M059J (cell line): ENCODE measurements around the gene TPST2. TPM values are rescaled to one million over a fixed set of nuclear protein-coding genes. Genes with fewer than 3 reads are reported as not detected.

Source experiments
- DNase-seq: peaks from one replicate; pipeline ENCODE4 v3.0.0-alpha.2; 2012; ENCODE audit warnings: low read depth
- total RNA-seq: library from RNA; depleted of rRNA; stranded (reverse); fragments of >200 nt; shearing (Covaris generic); gene quantifications from 2 replicates; pipeline ENCODE4 v1.2.3, GENCODE V29; 2014

TPST2 gene
- total RNA-seq, 1 experiment from 2014 or later: 34.8 TPM

GRCh38 chr22:26610996-26611395 is 21.1 kb upstream of the TPST2 start:
- peak; percentile 74 for DNase-seq

DNA sequence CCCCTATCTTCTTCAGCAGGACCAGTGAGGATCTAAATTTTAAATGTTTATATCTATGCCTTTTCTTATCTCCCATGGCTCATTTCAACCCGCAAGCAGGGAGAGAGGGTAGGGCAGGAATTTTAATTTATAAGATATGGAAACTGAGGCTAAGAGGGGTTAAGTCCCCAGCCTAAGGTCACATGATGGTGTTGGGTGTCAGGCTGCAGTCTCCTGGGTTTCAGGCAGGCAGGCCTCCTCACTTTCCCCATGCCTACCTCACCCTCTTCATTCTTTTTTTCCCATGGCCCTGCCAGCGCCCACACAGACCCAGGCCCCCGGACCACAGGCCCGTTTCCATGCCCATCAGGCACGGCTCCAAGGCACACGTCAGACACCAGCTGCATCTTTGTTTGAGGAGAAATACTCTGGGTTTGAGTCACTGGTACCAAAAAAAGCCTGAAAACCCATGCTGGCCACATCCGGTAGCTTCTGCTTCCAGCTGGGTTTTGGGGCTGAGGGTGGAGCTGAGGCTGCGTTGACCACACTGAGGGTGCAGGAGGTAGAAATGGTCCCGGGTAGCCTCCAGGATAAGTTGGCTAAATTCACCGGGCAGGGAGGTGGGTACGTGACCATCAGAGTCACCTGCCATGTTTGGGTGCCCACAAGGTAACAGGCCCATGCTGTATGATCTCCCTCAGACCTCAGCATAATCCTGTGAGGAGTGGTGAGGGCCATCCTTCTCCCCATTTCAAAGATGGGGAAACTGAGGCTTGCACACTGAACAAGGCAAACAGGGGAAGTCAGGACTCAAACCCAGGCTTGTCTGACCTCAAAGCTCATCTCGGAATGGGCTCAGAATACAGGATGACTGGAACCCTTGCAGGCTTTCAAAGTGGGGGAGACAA is 20.4 kb upstream of the TPST2 start:
- peak; percentile 94 for DNase-seq

GRCh38 chr22:26609287-26609686 is 19.4 kb upstream of the TPST2 start:
- no peak for DNase-seq

GRCh38 chr22:26608129-26608528 is 18.2 kb upstream of the TPST2 start:
- no peak for DNase-seq

GRCh38 chr22:26606611-26607010 is 16.7 kb upstream of the TPST2 start:
- peak; percentile 81 for DNase-seq

GRCh38 chr22:26604368-26604767 is 14.4 kb upstream of the TPST2 start:
- no peak for DNase-seq

GRCh38 chr22:26602127-26602526 is 12.2 kb upstream of the TPST2 start:
- DNase-seq: no peak

DNA sequence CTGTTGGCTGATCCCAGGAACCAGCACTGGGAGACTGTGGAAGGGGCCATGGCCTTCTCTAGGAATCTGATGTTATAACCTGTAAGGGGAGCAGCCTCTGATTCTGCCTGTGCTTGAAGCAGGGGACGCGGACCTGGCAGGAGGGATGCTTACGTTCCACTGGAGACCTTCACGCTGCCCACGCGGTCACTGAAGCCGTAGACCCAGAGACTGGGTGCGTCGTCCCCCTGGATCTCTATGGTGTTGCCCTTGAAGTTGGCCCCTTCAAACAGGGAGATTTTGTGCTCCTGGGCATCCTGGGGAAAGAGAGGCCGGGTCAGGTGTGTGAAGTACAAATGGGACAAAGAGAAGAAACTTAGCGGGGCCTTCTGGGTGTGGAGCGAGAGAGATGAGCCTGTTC is 11.8 kb upstream of the TPST2 start:
- no peak for DNase-seq

- no peak for DNase-seq
These were observed 9.6 kb upstream of the TPST2 start for GRCh38 chr22:26599505-26599904.

- no peak for DNase-seq
These were observed 7.5 kb upstream of the TPST2 start for GRCh38 chr22:26597480-26597879.

DNA sequence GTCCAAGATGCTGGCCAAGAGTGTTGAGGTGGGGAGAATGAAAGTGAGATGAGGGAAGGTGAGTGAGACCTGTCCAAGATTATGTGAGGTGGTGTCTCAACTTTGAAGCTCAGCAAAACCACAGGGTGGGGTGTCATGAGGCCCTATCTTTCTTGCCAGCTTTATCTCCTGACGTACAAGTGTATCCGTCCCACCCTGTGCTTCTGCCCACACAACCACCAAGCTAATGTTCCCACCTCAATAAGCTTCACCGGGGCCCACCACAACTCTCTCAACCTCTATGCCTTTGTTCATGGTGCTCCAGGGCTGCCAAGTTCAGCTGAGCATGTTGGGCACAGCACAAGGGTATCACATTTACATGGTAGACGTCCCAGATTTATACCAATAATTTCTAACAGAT is 7.1 kb upstream of the TPST2 start:
- DNase-seq: no peak

GRCh38 chr22:26593763-26594162 is 3.8 kb upstream of the TPST2 start:
- no peak for DNase-seq

GRCh38 chr22:26592421-26592891 is 2.5 kb upstream of the TPST2 start:
- no peak for DNase-seq

GRCh38 chr22:26589367-26589844 is 526 bp downstream of the TPST2 start:
- DNase-seq: peak; percentile 38

GRCh38 chr22:26588729-26589366 is 1.1 kb downstream of the TPST2 start:
- DNase-seq: no peak

DNA sequence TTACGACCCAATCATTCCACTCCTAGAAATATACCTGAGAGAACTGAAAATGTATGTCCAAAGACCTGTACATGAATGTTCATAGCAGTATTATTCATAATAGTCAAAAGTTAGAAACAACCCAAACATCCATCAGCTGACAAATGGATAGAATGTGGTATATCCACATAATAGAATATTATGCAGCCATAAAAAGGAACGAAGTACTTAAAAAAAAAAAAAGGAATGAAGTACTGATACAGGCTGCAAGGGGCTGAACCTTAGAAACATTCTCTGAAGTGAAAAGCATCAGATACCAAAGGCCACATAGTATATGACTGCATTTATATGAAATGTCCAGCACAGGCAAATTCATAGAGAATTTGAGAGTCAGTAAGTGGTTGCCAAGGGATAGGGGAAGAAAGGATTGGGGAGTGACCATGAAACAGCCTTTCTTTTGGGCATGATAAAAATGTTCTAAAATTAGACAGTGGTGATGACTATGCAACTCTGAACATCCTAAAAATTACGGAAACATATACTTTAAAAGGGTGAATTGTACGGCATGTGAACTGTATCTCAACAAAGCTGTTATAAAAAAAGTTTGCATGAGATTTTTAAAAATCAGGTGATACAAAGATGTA is 1.8 kb downstream of the TPST2 start:
- no peak for DNase-seq

DNA sequence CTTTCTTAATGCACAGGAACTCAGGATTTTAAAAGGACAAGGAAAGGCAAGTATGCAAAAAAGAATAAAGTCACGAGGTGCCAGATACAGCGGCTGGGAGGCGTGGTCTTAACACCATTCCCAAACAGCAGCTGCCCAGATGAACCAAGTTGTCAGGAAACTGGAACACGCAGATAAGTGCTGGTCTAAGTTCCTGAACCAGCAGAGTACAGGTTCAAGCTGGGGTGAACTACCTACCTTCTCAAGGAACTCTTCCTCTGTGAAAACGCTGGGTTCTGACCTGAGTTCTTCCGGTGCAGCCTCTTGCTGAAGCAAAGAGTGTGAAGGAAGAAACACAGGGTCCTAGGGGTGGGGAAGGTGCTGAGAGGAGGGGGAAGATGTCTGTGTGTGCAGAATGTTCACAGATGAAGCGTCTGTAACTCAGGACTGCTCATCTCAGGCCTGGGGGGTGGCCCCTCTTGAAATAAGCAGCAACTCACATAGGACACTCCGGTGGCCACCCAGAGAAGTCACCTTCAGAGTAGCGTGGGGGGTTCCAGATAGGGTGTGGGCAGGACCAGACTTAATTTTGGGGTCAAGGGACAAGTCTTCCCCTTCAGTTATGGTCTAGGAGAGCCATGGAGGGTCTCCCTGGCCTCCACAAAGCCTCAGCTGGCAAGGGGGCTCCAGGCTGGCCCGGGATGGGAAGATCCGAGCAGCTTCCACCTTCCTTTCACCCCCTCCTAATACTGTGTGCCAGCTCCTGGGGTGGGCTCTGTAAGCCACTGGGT is 3.2 kb downstream of the TPST2 start:
- DNase-seq: no peak

DNA sequence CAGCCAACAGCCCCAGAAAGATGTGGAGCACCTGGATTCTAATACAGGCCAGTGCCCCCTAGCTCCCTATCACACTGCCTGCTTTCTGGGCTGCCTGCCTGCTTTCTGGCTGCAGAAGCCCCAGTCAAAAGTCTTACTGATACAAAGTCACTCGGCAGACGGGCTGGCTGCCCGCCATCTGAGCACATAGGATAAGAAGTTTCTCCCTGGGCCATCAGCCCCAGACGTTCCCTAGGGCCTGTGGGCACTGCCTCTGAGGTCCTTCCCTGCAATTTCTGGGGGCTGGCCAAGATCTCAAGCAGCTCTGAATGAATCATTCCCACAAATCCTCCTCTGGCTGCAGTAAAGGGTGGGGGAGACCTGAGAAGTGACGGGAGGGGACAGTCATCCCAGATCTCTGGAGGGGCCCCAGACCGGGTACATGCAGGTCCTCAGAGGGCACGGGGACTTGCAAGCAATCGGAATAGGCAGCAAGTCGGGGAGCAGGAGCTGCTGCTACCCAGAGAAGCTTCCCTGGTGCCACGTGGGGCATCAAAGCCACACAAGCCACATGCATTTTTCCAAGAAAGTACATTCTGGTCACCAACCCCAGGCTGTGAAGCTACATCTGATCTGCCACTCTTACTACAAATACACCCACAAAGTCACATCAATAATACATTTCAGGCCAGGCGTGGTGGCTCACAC is 4.7 kb downstream of the TPST2 start:
- DNase-seq: peak; percentile 98

DNA sequence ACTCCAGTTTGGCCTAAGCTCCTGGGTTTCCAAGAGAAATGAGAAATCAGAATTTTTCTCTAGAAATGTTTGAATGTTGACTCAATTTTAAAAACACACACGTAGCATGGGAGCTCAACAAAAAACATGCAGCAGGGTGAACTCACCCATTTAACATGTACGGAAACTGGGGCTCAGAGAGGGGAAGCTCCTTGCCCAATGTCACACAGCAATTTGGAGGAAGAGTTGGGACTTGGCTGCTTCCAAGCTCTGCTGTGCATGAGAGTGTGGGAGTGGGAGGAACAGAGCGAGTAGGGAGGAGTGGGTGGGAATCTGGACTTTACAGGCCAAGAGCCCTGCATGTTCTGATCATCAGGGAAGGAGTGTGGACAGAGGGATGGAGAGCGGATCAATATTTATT is 5.9 kb downstream of the TPST2 start:
- DNase-seq: no peak

GRCh38 chr22:26581633-26582168 is 8.2 kb downstream of the TPST2 start:
- DNase-seq: no peak

- no peak for DNase-seq
These were observed 8.9 kb downstream of the TPST2 start for GRCh38 chr22:26581026-26581425.
